IPS-NIHi7 (cell line): Measurements from ENCODE around the gene IPMK.
"Not testable (repeated sequence)": the region's sequence is repeated elsewhere in the genome, so short reads cannot be mapped to it uniquely, and the experiment has no call there.

Experiments
- DNase-seq: peaks from one replicate; pipeline ENCODE4 v3.0.0; 2012; ENCODE audit warnings: mixed read lengths; ENCODE audit errors: extremely low spot score

Gene IPMK

GRCh38 chr10:58266826-58267712, 625 bp downstream of the IPMK start:
- peak; percentile 18 for DNase-seq

- no peak for DNase-seq
Observed at GRCh38 chr10:58266003-58266825, 1.5 kb downstream of the IPMK start.

GRCh38 chr10:58265249-58265648, 2.4 kb downstream of the IPMK start:
- DNase-seq, result no peak

- DNase-seq, result no peak
Observed at GRCh38 chr10:58264780-58265179, 2.9 kb downstream of the IPMK start.

DNA sequence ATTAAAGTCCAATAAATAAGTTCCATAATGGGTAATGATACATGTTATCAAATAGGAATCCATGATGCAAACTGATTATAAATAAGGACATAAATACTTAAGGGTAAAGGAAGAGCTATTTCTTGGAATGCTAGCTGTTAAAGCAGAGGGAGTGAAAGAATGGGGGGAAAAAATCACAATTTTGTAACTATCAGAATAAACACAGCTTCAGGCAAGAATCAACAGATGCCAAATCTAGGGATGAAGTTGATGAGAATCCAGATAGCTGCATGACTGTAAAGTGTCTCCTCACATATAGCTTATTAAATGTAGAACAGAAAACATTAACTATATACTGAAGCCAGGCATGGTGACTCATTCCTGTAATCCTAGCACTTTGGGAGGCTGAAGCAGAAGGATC, 4.9 kb downstream of the IPMK start:
- DNase-seq, result no peak

DNA sequence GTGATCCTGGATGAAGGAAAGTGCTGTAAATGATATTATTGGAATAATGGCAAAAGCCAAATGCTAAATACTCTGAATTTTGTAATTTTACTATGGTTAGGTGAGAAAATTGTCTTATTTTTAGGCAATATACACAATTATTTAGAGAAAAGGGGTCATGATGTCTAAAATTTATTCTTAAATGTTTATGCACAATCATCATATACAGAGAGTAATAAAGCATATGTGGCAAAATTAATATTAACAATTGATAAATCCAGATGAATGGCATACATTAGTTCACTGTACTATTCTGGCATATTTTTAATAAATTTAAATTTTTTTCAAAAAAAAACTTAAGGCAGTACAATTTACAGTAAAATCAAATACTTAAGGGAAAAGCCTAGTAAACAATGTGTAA, 7.4 kb downstream of the IPMK start:
- no peak for DNase-seq

GRCh38 chr10:58258977-58259692, 8.6 kb downstream of the IPMK start:
- no peak for DNase-seq

- DNase-seq, result not testable (repeated sequence)
Observed at GRCh38 chr10:58256013-58256780, 11.5 kb downstream of the IPMK start.

- no peak for DNase-seq
Observed at GRCh38 chr10:58254644-58255043, 13.1 kb downstream of the IPMK start.

GRCh38 chr10:58253184-58253583, 14.5 kb downstream of the IPMK start:
- no peak for DNase-seq

DNA sequence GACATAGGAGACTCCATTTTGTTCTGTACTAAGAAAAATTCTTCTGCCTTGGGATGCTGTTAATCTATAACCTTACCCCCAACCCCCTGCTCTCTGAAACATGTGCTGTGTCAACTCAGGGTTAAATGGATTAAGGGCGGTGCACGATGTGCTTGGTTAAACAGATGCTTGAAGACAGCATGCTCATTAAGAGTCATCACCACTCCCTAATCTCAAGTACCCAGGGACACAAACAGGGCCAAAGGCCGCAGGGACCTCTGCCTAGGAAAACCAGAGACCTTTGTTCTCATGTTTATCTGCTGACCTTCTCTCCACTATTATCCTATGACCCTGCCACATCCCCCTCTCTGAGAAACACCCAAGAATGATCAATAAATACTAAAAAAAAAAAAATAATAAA, 23.0 kb downstream of the IPMK start:
- DNase-seq, result not testable (repeated sequence)

GRCh38 chr10:58244242-58244641, 23.5 kb downstream of the IPMK start:
- DNase-seq, result not testable (repeated sequence)

GRCh38 chr10:58243801-58244200, 23.9 kb downstream of the IPMK start:
- not testable (repeated sequence) for DNase-seq

DNA sequence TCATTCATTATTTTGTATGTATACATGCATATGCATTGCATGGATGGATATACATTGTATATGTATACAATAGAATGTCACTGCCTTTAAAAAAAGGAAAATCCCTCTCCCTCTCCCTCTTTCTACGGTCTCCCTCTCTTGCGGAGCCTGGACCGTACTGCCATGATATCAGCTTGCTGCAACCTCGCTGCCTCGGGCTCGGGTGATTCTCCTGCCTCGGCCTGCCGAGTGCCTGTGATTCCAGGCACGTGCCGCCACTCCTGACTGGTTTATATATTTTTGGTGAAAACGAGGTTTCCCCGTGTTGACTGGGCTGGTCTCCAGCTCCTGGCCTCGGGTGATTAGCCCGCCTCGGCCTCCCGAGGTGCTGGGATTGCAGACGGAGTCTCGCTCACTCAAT, 24.4 kb downstream of the IPMK start:
- DNase-seq, result no peak

DNA sequence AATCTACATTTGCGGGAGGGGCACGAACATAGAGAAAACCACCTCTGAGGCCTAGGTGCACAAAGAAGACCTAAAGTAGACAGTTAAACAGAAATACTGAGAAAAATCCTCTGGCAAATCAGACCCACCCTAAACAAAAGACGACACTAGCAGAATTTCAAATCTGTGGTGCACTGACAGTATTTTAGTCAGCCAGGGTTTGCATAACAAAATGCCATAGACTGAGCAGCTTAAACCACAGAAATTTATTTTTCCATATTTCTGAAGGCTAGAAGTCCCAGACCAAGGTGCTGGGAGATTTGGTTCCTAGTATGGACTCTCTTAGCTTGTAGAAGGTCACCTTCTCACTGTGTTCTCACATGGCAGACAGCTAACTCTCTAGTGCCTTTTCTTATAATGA, 26.3 kb downstream of the IPMK start:
- no peak for DNase-seq

GRCh38 chr10:58240531-58240930, 27.2 kb downstream of the IPMK start:
- DNase-seq, result no peak

- peak; percentile 25 for DNase-seq
Observed at GRCh38 chr10:58239561-58240169, 28.0 kb downstream of the IPMK start.

DNA sequence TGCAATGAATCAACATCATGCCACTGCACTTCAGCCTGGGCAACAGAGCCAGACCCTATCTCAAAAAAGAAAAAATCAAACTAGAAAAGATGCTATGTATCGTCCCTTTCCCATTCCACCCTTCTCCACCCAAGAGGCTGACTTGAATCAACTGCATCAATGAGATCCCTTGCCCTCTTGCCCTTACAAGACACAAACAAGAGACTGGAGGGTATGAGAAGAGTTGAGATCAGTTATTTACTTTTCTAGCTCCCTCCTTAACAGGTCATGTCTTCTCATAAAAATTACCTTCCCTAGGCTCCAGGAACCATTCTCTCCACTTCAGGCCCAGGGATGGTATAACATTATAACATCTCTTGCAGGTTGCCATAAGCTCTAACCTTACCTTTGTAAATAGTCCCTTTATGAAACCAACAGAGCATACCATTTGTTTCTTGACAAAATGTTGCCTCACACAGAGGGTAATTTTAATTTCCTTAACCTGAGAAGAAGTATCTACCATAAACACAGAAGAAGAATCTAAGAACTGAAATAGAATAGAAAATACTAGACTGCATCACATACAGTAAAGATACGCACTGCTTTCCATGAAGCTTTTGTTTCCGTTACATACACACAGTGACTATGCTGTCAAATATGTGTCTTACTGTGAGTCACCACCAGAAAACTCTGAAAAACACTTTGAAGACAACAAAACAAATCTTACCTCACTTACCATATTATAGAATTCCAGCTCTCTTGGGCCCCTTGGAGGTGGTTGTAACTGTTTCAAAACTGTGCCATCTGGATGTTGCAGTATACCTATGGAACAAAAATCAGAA, 30.5 kb downstream of the IPMK start:
- DNase-seq, result no peak

DNA sequence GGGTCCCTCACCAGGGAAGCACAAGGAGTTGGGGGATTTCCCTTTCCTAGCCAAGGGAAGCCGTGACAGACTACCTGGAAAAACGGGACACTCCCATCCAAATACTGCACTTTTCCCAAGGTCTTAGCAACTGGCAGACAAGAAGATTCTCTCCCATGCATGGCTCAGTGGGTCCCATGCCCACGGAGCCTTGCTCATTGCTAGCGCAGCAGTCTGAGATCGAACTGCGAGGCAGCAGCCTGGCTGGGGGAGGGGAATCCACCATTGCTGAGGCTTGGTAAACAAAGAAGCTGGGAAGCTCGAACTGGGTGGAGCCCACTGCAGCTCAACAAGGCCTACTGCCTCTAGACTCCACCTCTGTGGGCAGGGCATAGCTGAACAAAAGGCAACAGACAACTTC, 37.8 kb downstream of the IPMK start:
- DNase-seq, result not testable (repeated sequence)

GRCh38 chr10:58225654-58226053, 42.0 kb downstream of the IPMK start:
- no peak for DNase-seq
